Calu3 (cell line): ENCODE results near the gene TNFRSF12A. TPM values are rescaled to one million over a fixed set of nuclear protein-coding genes. Genes with fewer than 3 reads are reported as not detected.
A peak's percentile ranks its signal among the peaks of the same experiment; 100 is the strongest.
"Not testable (repeated sequence)": the region's sequence is repeated elsewhere in the genome, so short reads cannot be mapped to it uniquely, and the experiment has no call there.

ENCODE experiments used
- BruUV-seq: library from RNA; stranded (reverse); fragments of 400-500 nt; replicated peaks from 2 replicates; lab custom pipeline; 2021; lab: Mats Ljungman, UMichigan
- CTCF ChIA-PET: fragments of 300-600 bp; sonication (Branson Sonifier 250); formaldehyde crosslinking; loops from one replicate; lab custom pipeline; 2022; ENCODE audit warnings: antibody characterized with exemption; lab: Charles Lee
- DNase-seq: peaks from one replicate; pipeline ENCODE4 v3.0.0; 2022
- H3K27ac Mint-ChIP-seq: one replicate; pipeline ENCODE4 v1.8.0; 2022; ENCODE audit warnings: mixed read lengths; ENCODE audit not compliant: unreplicated experiment
- H3K27me3 Mint-ChIP-seq: one replicate; pipeline ENCODE4 v1.8.0; 2022; ENCODE audit warnings: mixed read lengths; ENCODE audit not compliant: unreplicated experiment
- H3K36me3 Mint-ChIP-seq: one replicate; pipeline ENCODE4 v1.8.0; 2022; ENCODE audit warnings: mild to moderate bottlenecking, moderate library complexity, mixed read lengths; ENCODE audit not compliant: insufficient read depth, unreplicated experiment
- H3K4me1 Mint-ChIP-seq: one replicate; pipeline ENCODE4 v1.8.0; 2022; ENCODE audit warnings: mild to moderate bottlenecking, low read depth, mixed read lengths; ENCODE audit not compliant: unreplicated experiment
- H3K4me3 Mint-ChIP-seq: one replicate; pipeline ENCODE4 v1.8.0; 2022; ENCODE audit warnings: mild to moderate bottlenecking, low read depth, moderate library complexity, mixed read lengths; ENCODE audit not compliant: unreplicated experiment
- H3K9me3 Mint-ChIP-seq: one replicate; pipeline ENCODE4 v1.8.0; 2022; ENCODE audit warnings: low read depth, mixed read lengths; ENCODE audit not compliant: unreplicated experiment
- intact Hi-C: fragments of 100-400 bp; cut with micrococcal nuclease; formaldehyde crosslinking; loops from one replicate; pipeline ENCODE4 v1.10.0; 2022; ENCODE audit not compliant: unreplicated experiment
- total RNA-seq: library from RNA; stranded (reverse); gene quantifications from 2 replicates; pipeline ENCODE4 v1.2.3, GENCODE V29; 2022
- TF ChIP-seq, protein P1 (sequence below): fragments of 200-600 bp; IDR thresholded peaks from one replicate; pipeline ENCODE4 v1.8.0; 2022; ENCODE audit warnings: antibody characterized with exemption; ENCODE audit not compliant: unreplicated experiment

Gene TNFRSF12A
- total RNA-seq, 1 experiment from 2014 or later = 478 TPM

- no TSS peak for BruUV-seq
- H3K36me3 Mint-ChIP-seq = peaks cover 29% of the 10 kb centered on the region
- no peak overlapping the region for H3K4me3 Mint-ChIP-seq
- H3K27me3 Mint-ChIP-seq = peaks cover 18% of the 10 kb centered on the region
- no peaks in the 10 kb centered on the region for H3K9me3 Mint-ChIP-seq
- CTCF ChIA-PET = no interaction called here
- intact Hi-C loops = no loop called here
- H3K4me1 Mint-ChIP-seq = no peaks in the 10 kb centered on the region
- H3K27ac Mint-ChIP-seq = no peak overlapping the region
- DNase-seq = no peak
- TF ChIP-seq, protein P1, sequence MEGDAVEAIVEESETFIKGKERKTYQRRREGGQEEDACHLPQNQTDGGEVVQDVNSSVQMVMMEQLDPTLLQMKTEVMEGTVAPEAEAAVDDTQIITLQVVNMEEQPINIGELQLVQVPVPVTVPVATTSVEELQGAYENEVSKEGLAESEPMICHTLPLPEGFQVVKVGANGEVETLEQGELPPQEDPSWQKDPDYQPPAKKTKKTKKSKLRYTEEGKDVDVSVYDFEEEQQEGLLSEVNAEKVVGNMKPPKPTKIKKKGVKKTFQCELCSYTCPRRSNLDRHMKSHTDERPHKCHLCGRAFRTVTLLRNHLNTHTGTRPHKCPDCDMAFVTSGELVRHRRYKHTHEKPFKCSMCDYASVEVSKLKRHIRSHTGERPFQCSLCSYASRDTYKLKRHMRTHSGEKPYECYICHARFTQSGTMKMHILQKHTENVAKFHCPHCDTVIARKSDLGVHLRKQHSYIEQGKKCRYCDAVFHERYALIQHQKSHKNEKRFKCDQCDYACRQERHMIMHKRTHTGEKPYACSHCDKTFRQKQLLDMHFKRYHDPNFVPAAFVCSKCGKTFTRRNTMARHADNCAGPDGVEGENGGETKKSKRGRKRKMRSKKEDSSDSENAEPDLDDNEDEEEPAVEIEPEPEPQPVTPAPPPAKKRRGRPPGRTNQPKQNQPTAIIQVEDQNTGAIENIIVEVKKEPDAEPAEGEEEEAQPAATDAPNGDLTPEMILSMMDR = no peak
Observed at GRCh38 chr16:3054965-3055733, 35.0 kb downstream of the TNFRSF12A start.

DNA sequence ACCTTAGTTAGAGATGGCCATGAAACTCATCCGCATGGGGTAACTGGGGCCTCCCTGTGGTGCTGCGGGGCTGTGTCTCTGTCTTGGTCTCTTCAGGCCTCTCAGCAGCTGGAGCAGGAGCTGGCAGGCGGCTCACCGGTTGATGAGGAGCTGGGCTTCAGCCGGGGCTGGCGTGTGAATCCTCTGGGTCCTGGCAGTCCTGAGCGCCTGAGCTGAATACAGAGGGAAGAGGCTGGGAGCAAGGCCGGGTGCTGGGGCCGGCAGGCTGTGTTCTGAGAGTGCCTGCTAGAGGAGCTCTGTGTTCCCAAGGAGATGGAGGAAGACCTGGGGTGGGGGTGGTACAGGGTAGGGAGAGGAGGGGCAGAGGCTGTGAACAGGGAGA, 35.6 kb downstream of the TNFRSF12A start:
- BruUV-seq, intact Hi-C loops, H3K4me3 Mint-ChIP-seq, H3K9me3 Mint-ChIP-seq, CTCF ChIA-PET, DNase-seq, H3K27ac Mint-ChIP-seq, H3K4me1 Mint-ChIP-seq: not testable (repeated sequence)
- Mint-ChIP-seq H3K36me3 (peaks cover 29% of the 10 kb centered on the region), H3K27me3 (peaks cover 12% of the 10 kb centered on the region)

DNA sequence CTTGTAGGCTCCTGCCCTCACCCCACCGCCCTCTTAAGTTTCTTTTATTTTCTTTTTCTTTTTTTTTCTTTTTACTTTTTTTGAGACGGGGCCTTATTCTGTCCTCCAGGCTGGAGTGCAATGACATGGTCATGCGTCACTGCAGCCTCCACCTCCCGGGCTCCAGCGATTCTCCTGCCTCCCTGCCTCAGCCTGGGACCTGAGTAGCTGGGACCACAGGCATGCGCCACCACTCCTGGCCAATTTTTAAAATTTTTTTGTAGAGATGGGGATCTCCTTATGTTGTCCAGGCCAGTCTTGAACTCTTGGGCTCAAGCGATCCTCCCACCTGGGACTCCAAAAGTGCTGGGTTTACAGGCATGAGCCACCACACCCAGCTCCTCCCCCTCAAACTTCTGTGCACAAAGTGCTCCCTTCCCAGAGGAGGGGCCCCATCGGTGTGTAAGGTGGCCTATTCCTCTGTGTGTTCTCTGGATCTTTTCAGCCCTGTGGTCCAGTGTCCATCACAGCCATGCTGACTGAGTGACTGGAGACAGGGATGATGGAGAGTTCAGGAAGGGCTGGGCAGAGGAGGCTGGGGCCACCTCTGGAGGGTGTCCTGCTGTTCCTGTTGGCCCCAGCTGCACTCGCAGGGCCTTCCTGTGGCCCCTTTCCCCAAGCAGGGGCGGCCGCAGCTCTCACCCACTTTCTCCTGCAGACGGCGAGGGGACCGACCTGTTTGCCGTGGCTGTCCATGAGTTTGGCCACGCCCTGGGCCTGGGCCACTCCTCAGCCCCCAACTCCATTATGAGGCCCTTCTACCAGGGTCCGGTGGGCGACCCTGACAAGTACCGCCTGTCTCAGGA, 36.4 kb downstream of the TNFRSF12A start:
- H3K27ac Mint-ChIP-seq = no peak overlapping the region
- no peaks in the 10 kb centered on the region for H3K9me3 Mint-ChIP-seq
- TF ChIP-seq, protein P1 = no peak
- H3K36me3 Mint-ChIP-seq = peaks cover 29% of the 10 kb centered on the region
- peaks cover 4% of the 10 kb centered on the region for H3K27me3 Mint-ChIP-seq
- CTCF ChIA-PET = interaction anchor here (0.6 kb wide), 1 partner anchor 104 kb away, joined by 4 read pairs; no protein-coding TSS in a partner anchor
- H3K4me3 Mint-ChIP-seq = no peak overlapping the region
- BruUV-seq = no TSS peak
- no peaks in the 10 kb centered on the region for H3K4me1 Mint-ChIP-seq
- intact Hi-C loops = no loop called here
- DNase-seq = no peak

DNA sequence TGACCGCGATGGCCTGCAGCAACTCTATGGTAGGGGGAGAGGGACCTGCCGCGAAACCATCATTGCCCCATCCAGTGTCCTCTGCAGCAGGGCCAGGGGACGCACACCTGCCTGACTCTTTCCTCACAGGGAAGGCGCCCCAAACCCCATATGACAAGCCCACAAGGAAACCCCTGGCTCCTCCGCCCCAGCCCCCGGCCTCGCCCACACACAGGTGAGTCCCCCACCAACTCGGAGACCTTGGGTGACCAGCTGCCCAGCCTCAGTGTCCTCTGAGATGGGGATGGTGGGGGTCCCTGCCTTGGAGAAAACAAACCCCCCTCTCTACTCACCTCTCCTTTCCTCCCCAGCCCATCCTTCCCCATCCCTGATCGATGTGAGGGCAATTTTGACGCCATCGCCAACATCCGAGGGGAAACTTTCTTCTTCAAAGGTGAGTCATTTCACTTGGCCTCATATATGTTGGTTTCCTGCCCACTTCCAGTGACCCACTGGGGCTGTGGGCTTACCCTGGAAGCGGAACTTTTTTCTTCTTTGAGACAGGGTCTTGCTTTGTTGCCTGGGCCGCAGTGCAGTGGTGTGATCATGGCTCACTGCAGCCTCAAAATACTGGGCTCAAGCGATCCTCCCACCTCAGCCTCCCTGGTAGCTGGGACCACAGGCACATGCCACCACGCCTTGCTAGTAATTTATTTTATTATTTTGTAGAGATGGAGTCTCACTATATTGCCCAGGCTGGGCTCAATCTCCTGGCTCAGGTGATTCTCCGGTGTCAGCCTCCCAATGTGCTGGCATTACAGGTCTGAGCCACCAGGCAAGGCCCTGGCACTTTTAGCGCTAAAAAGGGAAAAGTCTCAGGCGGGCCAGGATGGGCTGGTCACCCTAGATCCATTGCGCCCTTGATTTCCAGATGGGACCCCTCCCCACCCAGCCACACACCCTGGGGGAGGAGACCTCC, 37.3 kb downstream of the TNFRSF12A start:
- Mint-ChIP-seq H3K27ac (no peak overlapping the region), H3K27me3 (no peaks in the 10 kb centered on the region), H3K4me3 (peak overlapping the region; percentile 96), H3K9me3 (no peaks in the 10 kb centered on the region), H3K36me3 (peaks cover 24% of the 10 kb centered on the region), H3K4me1 (no peaks in the 10 kb centered on the region)
- CTCF ChIA-PET = interaction anchor here (1.0 to 2.2 kb wide), 11 partner anchors 8 to 115 kb away, joined by 3 to 23 read pairs (median 5); partner anchors contain the start of genes MMP25 and ZNF205
- intact Hi-C loops = loop anchor here (2.0 kb wide), 1 partner anchor 71 kb away; no protein-coding TSS in a partner anchor
- DNase-seq = no peak
- TSS peak; percentile 22 for BruUV-seq
- TF ChIP-seq, protein P1 = no peak
